Measurements from ENCODE around the gene KDM3B.

DNA sequence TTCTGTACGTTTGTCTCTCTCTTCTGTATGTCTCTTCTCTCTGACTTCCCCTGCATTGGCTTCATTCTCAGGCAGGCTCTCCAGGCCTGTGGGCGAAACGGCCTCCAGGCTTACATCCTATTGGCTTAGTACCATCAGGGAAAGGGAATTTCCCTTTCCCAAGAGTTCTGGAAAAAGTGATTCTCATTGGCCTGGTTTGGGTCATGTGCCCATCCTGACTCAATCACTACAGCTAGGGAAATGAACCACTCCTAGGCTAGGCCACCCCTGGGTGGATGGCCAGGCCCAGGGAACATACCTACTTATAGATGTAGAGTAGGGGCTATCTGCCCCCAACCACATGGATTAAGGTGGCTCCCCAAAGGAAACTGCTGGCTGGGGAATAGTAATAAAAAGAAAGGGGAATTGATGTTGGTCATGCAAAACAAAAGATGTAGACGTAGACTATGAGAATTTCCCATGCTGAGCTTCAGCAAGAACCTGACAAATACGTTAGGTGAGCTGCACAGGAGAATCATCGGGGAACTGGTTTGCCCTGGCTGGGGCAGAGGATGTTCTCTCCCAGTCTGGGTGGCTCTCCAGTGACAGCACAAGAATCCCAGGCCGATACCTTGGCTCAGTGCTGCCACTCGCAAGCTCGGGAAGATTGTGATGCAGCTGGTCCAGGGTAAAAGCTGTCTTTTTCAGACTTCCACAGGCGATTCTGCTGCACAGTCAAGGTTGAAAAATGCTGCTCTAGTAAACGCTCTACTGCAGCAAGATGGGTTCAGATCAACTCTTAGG is 109.0 kb downstream of the KDM3B start:
- TF ChIP-seq, protein P1, sequence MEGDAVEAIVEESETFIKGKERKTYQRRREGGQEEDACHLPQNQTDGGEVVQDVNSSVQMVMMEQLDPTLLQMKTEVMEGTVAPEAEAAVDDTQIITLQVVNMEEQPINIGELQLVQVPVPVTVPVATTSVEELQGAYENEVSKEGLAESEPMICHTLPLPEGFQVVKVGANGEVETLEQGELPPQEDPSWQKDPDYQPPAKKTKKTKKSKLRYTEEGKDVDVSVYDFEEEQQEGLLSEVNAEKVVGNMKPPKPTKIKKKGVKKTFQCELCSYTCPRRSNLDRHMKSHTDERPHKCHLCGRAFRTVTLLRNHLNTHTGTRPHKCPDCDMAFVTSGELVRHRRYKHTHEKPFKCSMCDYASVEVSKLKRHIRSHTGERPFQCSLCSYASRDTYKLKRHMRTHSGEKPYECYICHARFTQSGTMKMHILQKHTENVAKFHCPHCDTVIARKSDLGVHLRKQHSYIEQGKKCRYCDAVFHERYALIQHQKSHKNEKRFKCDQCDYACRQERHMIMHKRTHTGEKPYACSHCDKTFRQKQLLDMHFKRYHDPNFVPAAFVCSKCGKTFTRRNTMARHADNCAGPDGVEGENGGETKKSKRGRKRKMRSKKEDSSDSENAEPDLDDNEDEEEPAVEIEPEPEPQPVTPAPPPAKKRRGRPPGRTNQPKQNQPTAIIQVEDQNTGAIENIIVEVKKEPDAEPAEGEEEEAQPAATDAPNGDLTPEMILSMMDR (conservative IDR thresholded peaks at IDR 0.05 in 1 of 2, IDR thresholded peaks at IDR 0.05 in 1 of 2; ENCODE audit: low read depth in 1 of 2, low read length in 2 of 2): no peak
- no peak for TF ChIP-seq EZH2 (IDR thresholded peaks at IDR 0.05; ENCODE audit: low read length, missing control alignments)
